Nasal cavity respiratory epithelium epithelial cell of viscerocranial mucosa (primary cell): ENCODE results near the gene ZNF22. TPM values are rescaled to one million over a fixed set of nuclear protein-coding genes. Genes with fewer than 3 reads are reported as not detected.

ENCODE experiments used
- total RNA-seq: library from RNA; depleted of rRNA; stranded (reverse); fragments of >200 nt; gene quantifications from 2 replicates; pipeline ENCODE4 v1.2.3, GENCODE V29; 2014

ZNF22 gene
- total RNA-seq = 10.0 and 10.9 TPM in 2 replicates

DNA sequence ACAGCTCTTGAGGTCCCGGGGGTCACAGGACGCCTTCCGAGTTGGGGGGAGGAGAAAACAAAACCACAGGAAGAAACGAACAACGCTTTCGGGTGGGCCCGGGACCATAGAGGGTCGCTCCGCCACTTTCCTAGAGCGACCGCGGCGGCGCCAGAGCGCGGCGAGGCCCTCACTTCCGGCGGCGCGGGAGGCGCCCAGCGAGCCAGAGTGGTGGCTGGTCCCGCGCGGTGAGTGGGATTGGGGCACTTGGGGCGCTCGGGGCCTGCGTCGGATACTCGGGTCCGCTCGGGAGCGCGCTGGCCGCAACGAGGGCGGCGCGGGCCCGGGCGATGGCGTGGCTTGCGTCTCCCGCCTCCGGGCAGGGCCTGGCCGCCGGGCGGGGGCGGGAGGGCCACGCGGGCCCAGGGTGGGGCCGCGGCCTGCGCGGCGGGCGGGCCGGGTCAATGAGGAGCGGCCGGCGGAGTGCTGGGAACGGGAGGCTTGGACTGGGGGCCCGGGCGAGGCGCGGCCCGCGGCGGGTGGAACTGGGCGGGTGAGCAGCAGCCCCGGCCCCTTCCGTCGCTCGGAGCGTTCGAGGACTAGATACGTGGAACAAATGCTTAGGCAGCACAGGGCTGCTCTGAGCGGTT, at the start of gene ZNF22:
Gene ZNF22, plus strand, starts transcription at position 172 of the 629 bp plus-strand sequence. CDS start 2,446 bp downstream, outside the sequence.

DNA sequence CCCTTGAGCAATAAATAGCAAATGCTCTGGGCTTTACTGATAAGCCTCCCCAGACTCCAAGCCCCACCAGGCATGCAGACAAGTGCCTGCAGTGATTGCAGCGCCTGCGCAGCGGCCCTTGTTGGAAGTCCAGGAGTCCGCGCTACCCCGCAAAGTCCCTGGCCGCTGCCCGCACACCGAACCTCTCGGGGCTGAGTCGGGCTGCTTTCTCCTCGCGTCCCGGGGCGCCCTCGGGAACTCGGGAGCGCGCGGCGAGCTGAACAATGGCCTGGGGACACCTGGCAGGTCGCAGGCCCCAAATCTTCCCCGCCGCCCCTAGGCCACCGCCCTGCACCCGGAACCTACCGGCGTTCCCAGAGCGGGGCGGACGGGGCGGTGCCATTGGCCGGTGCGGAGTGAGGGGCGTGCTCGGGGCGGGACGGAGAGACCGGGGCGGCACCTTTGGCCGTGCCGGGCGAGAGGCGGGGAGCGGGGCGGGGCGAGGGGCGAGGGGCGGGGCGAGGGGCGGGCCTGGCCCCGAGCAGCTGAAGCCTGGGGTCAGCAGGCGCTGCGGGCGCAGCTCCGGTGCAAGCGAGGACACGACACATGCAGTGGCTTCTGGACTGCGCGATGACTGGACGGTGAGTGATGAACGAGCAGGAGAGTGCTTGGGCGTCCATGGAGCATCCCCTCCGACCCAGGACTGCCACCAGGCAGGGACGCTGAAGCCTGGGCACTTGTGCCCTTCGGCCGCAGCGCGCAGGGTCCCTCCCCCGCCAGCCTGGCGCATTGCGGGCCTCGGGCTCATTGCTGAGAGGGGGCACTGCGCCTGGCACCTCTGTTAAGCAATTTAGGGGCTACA, 41.3 kb upstream of the ZNF22 start, which contains the start of gene RASSF4:
Gene RASSF4, plus strand, starts transcription at position 556 of the 841 bp plus-strand sequence. CDS start 10,401 bp downstream, outside the sequence.

DNA sequence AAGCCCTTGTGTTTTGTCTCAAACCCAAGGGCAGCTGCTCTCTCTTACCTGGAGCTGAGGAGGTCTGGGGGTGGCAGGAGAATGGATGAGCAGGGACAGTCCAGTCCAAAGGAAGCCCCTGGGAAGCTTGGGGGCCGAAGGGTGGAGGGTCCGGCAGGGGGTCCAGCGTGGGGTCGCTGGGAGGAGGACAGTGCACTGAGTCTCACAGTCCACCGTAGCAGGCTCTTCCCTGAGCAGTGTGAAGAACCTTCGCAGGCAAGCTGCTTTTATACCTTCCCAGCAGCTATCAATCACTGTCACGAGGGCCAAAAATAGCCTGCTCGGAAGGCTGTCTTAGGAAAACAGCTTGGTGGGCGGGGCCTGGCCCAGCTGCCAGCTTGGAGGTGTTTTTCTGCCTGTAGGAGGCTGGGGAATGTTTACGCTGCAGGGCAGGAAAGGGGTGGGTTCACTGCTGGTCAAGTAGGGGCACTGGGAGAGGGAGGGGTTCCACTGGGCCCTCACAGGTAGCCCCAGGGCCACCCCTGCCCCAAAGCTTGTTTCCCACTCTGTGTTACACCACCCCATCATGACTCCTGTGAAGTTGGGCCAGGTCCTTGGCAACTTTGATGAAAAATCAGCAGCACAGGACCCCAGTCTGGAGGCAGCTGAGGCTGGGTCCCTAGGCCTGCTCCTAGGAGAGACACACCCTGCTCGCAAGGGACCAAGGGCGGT, 22.0 kb upstream of the ZNF22 start, which contains the start of gene DEPP1:
Gene DEPP1, minus strand, starts transcription at position 240 of the 711 bp plus-strand sequence. CDS start 779 bp downstream, outside the sequence.

Other genes starting within 250 kb of the ZNF22 start
- not detected in 2 replicates for gene TMEM72, start 89.6 kb upstream of the ZNF22 start, total RNA-seq
- under 0.01 and 3.5 TPM in 2 replicates for gene RASSF4, start 41.1 kb upstream of the ZNF22 start, total RNA-seq
- 0.68 and 3.7 TPM in 2 replicates for gene DEPP1, start 22.1 kb upstream of the ZNF22 start, total RNA-seq